Endothelial cell (in vitro differentiated cells): ENCODE data around the gene DPP10. TPM values are rescaled to one million over a fixed set of nuclear protein-coding genes. Genes with fewer than 3 reads are reported as not detected.

Experiments
- DNase-seq: peaks from one replicate; pipeline ENCODE4 v3.0.0; 2021; ENCODE audit warnings: low spot score
- H3K27ac Mint-ChIP-seq: one replicate; pipeline ENCODE4 v1.8.0; 2021; ENCODE audit warnings: mixed read lengths, inconsistent platforms; ENCODE audit not compliant: unreplicated experiment
- H3K27me3 Mint-ChIP-seq: one replicate; pipeline ENCODE4 v1.8.0; 2021; ENCODE audit warnings: mild to moderate bottlenecking, moderate library complexity, mixed read lengths, inconsistent platforms; ENCODE audit not compliant: unreplicated experiment
- H3K36me3 Mint-ChIP-seq: one replicate; pipeline ENCODE4 v1.8.0; 2021; ENCODE audit warnings: mild to moderate bottlenecking, low read depth, mixed read lengths, inconsistent platforms; ENCODE audit not compliant: unreplicated experiment
- H3K4me1 Mint-ChIP-seq: one replicate; pipeline ENCODE4 v1.8.0; 2021; ENCODE audit warnings: mild to moderate bottlenecking, mixed read lengths, inconsistent platforms; ENCODE audit not compliant: unreplicated experiment
- H3K4me3 Mint-ChIP-seq: one replicate; pipeline ENCODE4 v1.8.0; 2021; ENCODE audit warnings: mild to moderate bottlenecking, mixed read lengths, inconsistent platforms; ENCODE audit not compliant: unreplicated experiment
- H3K9me3 Mint-ChIP-seq: one replicate; pipeline ENCODE4 v1.8.0; 2021; ENCODE audit warnings: mixed read lengths, inconsistent platforms; ENCODE audit not compliant: unreplicated experiment
- total RNA-seq: library from RNA; stranded (reverse); fragmentation: NEBNext Ultra II Directional; extraction: Animal tissue kit (Norgen Biotek cat#: 25700); gene quantifications from one replicate; pipeline ENCODE4 v1.2.1, GENCODE V29; 2021; ENCODE audit not compliant: unreplicated experiment
- TF ChIP-seq, protein P1 (sequence below): fragments of 200-600 bp; sonication (generic); IDR thresholded peaks from one replicate; pipeline ENCODE4 v1.5.0; 2021; ENCODE audit warnings: antibody characterized with exemption; ENCODE audit not compliant: unreplicated experiment

DPP10 gene
- total RNA-seq, 1 donor from 2014 or later, result 3.3 TPM

DNA sequence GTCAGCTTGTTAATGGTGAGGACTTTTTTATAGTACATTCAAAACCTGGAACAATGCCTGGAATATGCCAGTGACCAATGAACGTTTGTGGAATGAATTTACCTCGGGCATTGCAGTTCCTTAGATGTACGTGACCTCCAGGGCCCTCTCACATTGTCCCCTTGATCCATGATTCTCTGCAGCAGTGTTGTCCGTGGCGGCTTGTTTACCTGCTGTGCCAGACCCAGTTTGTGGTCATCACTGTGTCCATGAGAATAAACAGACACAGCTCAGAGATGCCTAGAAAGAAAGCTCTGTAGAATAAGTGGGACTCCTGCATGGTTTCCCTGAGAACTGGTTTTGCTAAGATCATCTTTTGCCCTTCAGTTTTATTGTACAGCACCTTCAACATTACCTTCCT, 1132.2 kb downstream of the DPP10 start:
- no peak overlapping the region for H3K27ac Mint-ChIP-seq
- H3K4me3 Mint-ChIP-seq, result no peak overlapping the region
- no peaks in the 10 kb centered on the region for H3K27me3 Mint-ChIP-seq
- H3K9me3 Mint-ChIP-seq, result no peaks in the 10 kb centered on the region
- DNase-seq, result no peak
- H3K4me1 Mint-ChIP-seq, result no peaks in the 10 kb centered on the region
- TF ChIP-seq, protein P1, sequence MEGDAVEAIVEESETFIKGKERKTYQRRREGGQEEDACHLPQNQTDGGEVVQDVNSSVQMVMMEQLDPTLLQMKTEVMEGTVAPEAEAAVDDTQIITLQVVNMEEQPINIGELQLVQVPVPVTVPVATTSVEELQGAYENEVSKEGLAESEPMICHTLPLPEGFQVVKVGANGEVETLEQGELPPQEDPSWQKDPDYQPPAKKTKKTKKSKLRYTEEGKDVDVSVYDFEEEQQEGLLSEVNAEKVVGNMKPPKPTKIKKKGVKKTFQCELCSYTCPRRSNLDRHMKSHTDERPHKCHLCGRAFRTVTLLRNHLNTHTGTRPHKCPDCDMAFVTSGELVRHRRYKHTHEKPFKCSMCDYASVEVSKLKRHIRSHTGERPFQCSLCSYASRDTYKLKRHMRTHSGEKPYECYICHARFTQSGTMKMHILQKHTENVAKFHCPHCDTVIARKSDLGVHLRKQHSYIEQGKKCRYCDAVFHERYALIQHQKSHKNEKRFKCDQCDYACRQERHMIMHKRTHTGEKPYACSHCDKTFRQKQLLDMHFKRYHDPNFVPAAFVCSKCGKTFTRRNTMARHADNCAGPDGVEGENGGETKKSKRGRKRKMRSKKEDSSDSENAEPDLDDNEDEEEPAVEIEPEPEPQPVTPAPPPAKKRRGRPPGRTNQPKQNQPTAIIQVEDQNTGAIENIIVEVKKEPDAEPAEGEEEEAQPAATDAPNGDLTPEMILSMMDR, result no peak
- no peaks in the 10 kb centered on the region for H3K36me3 Mint-ChIP-seq

DNA sequence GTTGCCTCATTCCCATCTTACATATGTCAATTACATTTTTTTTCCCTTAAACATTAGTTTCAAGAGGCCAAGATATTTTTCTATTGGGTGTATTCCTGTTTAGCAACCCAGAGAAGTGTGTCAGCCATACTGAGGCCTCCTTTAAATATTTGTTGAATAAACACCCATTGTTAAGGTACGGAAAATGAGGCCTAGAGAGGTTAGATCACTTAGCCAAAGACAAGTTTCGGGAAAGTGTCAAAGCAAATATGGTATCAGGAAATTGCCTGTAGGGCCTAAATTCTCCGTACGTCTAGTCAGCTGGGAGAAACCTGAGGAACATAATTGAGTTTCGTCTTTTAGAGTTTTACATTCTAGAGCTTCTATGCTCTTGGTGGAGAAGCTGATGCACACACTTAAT, 1138.3 kb downstream of the DPP10 start:
- Mint-ChIP-seq H3K36me3 (no peaks in the 10 kb centered on the region), H3K4me1 (no peaks in the 10 kb centered on the region), H3K4me3 (no peak overlapping the region), H3K27me3 (peaks cover 2% of the 10 kb centered on the region), H3K9me3 (no peaks in the 10 kb centered on the region), H3K27ac (no peak overlapping the region)
- DNase-seq, result no peak
- TF ChIP-seq, protein P1, result no peak

DNA sequence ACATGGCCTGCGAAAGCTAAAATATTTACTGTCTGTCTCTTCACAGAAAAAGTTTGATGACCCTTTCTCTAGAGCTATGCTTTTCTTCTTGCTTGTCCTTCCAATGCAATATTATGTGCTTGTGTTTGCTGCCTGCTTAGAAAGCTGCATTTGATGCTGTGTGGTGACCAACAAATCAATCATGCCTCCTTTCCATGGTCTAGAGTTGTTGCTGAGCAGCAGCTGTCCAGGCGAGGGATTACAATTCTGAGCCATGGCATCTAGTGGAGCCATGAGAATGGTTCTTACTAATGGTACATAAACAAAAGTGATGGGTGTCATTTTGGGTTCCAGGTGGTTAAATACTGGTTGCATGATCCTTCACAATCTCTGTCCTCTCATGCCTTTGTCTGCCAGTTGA, 1142.1 kb downstream of the DPP10 start:
- Mint-ChIP-seq H3K27ac (no peak overlapping the region), H3K36me3 (no peaks in the 10 kb centered on the region), H3K4me1 (no peaks in the 10 kb centered on the region), H3K9me3 (no peaks in the 10 kb centered on the region), H3K4me3 (no peak overlapping the region), H3K27me3 (peaks cover 2% of the 10 kb centered on the region)
- DNase-seq, result no peak
- TF ChIP-seq, protein P1, result no peak

DNA sequence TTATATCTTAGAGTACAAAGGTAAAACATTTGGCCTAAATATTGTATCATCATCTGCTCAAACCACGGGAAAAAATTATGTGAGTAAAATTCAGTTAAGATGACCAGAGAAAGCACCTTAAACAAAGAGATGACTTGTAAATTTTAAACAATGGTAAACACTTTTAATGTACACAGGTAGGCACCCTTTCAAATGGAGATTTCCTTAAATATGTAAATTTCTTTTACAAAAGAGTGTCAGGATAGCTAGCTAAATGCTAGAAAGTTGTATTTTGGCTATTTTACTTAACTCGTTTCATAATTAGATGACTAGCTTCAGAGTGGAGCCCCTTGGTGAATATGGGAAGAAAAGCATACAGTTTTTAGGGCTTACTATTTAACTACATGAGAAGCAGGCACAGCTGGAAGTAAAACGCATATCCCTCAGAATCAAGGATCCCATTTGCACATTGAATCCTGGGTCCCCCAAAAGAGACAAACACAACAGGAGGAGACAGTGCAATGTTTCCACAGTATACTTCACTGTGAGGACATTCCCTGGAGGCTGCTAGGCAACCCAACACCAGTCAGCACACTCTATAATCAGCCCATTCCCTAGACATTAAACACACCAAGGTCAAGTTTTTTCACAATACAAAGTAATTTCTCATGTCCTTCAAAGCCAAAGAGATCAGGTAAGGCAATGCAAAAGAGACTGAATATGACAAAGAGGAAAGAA, 1154.4 kb downstream of the DPP10 start:
- H3K4me3 Mint-ChIP-seq, result no peak overlapping the region
- TF ChIP-seq, protein P1, result no peak
- no peak for DNase-seq
- H3K9me3 Mint-ChIP-seq, result no peaks in the 10 kb centered on the region
- H3K27me3 Mint-ChIP-seq, result no peaks in the 10 kb centered on the region
- H3K4me1 Mint-ChIP-seq, result no peaks in the 10 kb centered on the region
- H3K36me3 Mint-ChIP-seq, result no peaks in the 10 kb centered on the region
- no peak overlapping the region for H3K27ac Mint-ChIP-seq

DNA sequence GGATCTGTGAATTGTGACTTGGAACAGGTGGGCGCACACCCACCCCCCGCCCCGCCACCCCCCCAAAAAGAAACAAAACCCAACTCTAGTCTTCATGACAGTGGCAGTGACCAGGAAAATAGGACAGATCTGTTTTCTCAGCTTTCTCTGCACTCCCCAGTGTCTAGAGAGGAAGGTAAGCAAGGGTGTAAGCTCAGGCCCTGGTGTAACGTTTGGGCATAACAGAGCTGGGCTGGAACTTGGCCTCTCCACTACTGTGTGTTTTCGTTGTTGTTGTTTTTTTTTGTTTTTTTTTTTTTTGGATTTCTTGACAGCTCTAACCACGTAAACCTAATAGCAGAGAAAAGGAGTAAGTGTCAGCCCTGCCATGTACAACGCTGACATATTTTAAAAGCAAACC, 1160.8 kb downstream of the DPP10 start:
- DNase-seq, result no peak
- H3K36me3 Mint-ChIP-seq, result no peaks in the 10 kb centered on the region
- peaks cover 7% of the 10 kb centered on the region for H3K4me1 Mint-ChIP-seq
- H3K27ac Mint-ChIP-seq, result no peak overlapping the region
- H3K9me3 Mint-ChIP-seq, result no peaks in the 10 kb centered on the region
- no peaks in the 10 kb centered on the region for H3K27me3 Mint-ChIP-seq
- no peak overlapping the region for H3K4me3 Mint-ChIP-seq
- TF ChIP-seq, protein P1, result no peak
